Activated B cell treated with CpG ODN at 0.5 μM for 24 hours (primary cell): ENCODE measurements around the gene CABS1. TPM values are rescaled to one million over a fixed set of nuclear protein-coding genes. Genes with fewer than 3 reads are reported as not detected.

Experiments used
- ATAC-seq: fragments of 200-7000 bp; cut with Tn5 transposase; one replicate; pipeline ENCODE4 v1.10.0; 2021; ENCODE audit warnings: low read depth, mild to moderate bottlenecking, moderate library complexity
- CTCF ChIA-PET: fragments of 350-600 bp; sonication (Branson Sonifier 250); formaldehyde crosslinking; loops from one replicate; lab custom pipeline; 2021; ENCODE audit warnings: antibody characterized with exemption; lab: Charles Lee
- POLR2A ChIA-PET: fragments of 350-600 bp; sonication (Branson Sonifier 250); formaldehyde crosslinking; loops from one replicate; lab custom pipeline; 2021; ENCODE audit warnings: antibody characterized with exemption; lab: Charles Lee
- DNase-seq: peaks from one replicate; pipeline ENCODE4 v3.0.0; 2022
- H3K27ac Mint-ChIP-seq: one replicate; pipeline ENCODE4 v1.8.0; 2020; ENCODE audit warnings: mixed read lengths
- H3K27me3 Mint-ChIP-seq: one replicate; pipeline ENCODE4 v1.8.0; 2021; ENCODE audit warnings: mixed read lengths
- H3K36me3 Mint-ChIP-seq: one replicate; pipeline ENCODE4 v1.8.0; 2021; ENCODE audit warnings: low read depth, mixed read lengths
- H3K4me1 Mint-ChIP-seq: one replicate; pipeline ENCODE4 v1.8.0; 2021; ENCODE audit warnings: mixed read lengths
- H3K4me3 Mint-ChIP-seq: one replicate; pipeline ENCODE4 v1.8.0; 2020; ENCODE audit warnings: mild to moderate bottlenecking, mixed read lengths
- H3K9me3 Mint-ChIP-seq: one replicate; pipeline ENCODE4 v1.8.0; 2020; ENCODE audit warnings: mixed read lengths
- CTCF ChIP-seq: fragments of 200-600 bp; IDR thresholded peaks from one replicate; pipeline ENCODE4 v1.8.0; 2022; ENCODE audit warnings: antibody characterized with exemption, mild to moderate bottlenecking
- intact Hi-C: fragments of 100-400 bp; cut with micrococcal nuclease; formaldehyde crosslinking; loops from one replicate; pipeline ENCODE4 v1.15.1; 2024
- total RNA-seq: library from RNA; stranded (reverse); gene quantifications from 2 replicates; pipeline ENCODE4 v1.2.3, GENCODE V29; 2022

Gene CABS1
- total RNA-seq, 1 donor from 2014 or later = not detected

- no peak for TF ChIP-seq CTCF
- H3K9me3 Mint-ChIP-seq = no peaks in the 10 kb centered on the region
- ChIA-PET POLR2A (no interaction called here), CTCF (interaction anchor here (0.7 kb wide), 1 partner anchor 816 kb away, joined by 3 read pairs; no protein-coding TSS in a partner anchor)
- H3K4me1 Mint-ChIP-seq = no peaks in the 10 kb centered on the region
- intact Hi-C loops = no loop called here
- DNase-seq (no peak), ATAC-seq (no peak)
- no peak overlapping the region for H3K4me3 Mint-ChIP-seq
- H3K27me3 Mint-ChIP-seq = no peaks in the 10 kb centered on the region
- H3K36me3 Mint-ChIP-seq = no peaks in the 10 kb centered on the region
- no peak overlapping the region for H3K27ac Mint-ChIP-seq
Measured at GRCh38 chr4:70367813-70368212, 33.0 kb downstream of the CABS1 start.

GRCh38 chr4:70371987-70372386 lies 37.2 kb downstream of the CABS1 start:
- Mint-ChIP-seq H3K27ac (no peak overlapping the region), H3K4me1 (no peaks in the 10 kb centered on the region), H3K27me3 (no peaks in the 10 kb centered on the region), H3K9me3 (peaks cover 5% of the 10 kb centered on the region), H3K36me3 (no peaks in the 10 kb centered on the region), H3K4me3 (no peak overlapping the region)
- TF ChIP-seq CTCF = no peak
- DNase-seq (no peak), ATAC-seq (no peak)
- ChIA-PET CTCF (no interaction called here), POLR2A (no interaction called here)
- intact Hi-C loops = no loop called here

GRCh38 chr4:70372760-70373159 lies 38.0 kb downstream of the CABS1 start:
- Mint-ChIP-seq H3K27ac (no peak overlapping the region), H3K4me1 (no peaks in the 10 kb centered on the region), H3K4me3 (no peak overlapping the region), H3K27me3 (no peaks in the 10 kb centered on the region), H3K9me3 (peaks cover 5% of the 10 kb centered on the region), H3K36me3 (no peaks in the 10 kb centered on the region)
- ATAC-seq (no peak), DNase-seq (no peak)
- TF ChIP-seq CTCF = no peak
- intact Hi-C loops = no loop called here
- CTCF ChIA-PET = no interaction called here
- POLR2A ChIA-PET = no interaction called here

GRCh38 chr4:70380578-70380977 lies 45.8 kb downstream of the CABS1 start:
- no peaks in the 10 kb centered on the region for H3K4me1 Mint-ChIP-seq
- H3K36me3 Mint-ChIP-seq = no peaks in the 10 kb centered on the region
- intact Hi-C loops = no loop called here
- ATAC-seq (no peak), DNase-seq (no peak)
- no peaks in the 10 kb centered on the region for H3K9me3 Mint-ChIP-seq
- TF ChIP-seq CTCF = no peak
- H3K27ac Mint-ChIP-seq = no peak overlapping the region
- no peak overlapping the region for H3K4me3 Mint-ChIP-seq
- POLR2A ChIA-PET = no interaction called here
- no peaks in the 10 kb centered on the region for H3K27me3 Mint-ChIP-seq
- CTCF ChIA-PET = no interaction called here

- Mint-ChIP-seq H3K4me3 (no peak within 1 kb of the TSS), H3K9me3 (no peaks in the 10 kb centered on the region), H3K36me3 (no peaks in the 10 kb centered on the region), H3K27me3 (no peaks in the 10 kb centered on the region), H3K27ac (no peak within 1 kb of the TSS), H3K4me1 (no peaks in the 10 kb centered on the region)
- DNase-seq = no peak
- no peak for ATAC-seq
- intact Hi-C loops = no loop called here
- TF ChIP-seq CTCF = no peak
- POLR2A ChIA-PET = no interaction called here
- CTCF ChIA-PET = no interaction called here
Measured at GRCh38 chr4:70382691-70383181, 48.0 kb downstream of the CABS1 start, which contains the start of gene SMR3B. SMR3B (plus strand) TSS chr4:70383131; CDS start chr4:70384511, 1,380 bp downstream.

Other genes starting within 250 kb of the CABS1 start
- gene PRR27, start 180.7 kb upstream of the CABS1 start, total RNA-seq = not detected in 2 replicates
- not detected in 2 replicates for gene ODAM, start 139.3 kb upstream of the CABS1 start, total RNA-seq
- gene FDCSP, start 108.9 kb upstream of the CABS1 start, total RNA-seq = not detected in 2 replicates
- gene CSN3, start 92.4 kb upstream of the CABS1 start, total RNA-seq = not detected in 2 replicates
- not detected in 2 replicates for gene SMR3A, start 25.8 kb downstream of the CABS1 start, total RNA-seq
- gene SMR3B, start 48.1 kb downstream of the CABS1 start, total RNA-seq = not detected in 2 replicates
- gene OPRPN, start 63.0 kb downstream of the CABS1 start, total RNA-seq = not detected in 2 replicates
- gene MUC7, start 137.2 kb downstream of the CABS1 start, total RNA-seq = not detected in 2 replicates
- not detected in 2 replicates for gene AMTN, start 183.6 kb downstream of the CABS1 start, total RNA-seq